Panc1 (cell line): ENCODE results near the gene GLIS1.

Experiments
- CTCF ChIP-seq: fragments of 450-650 bp; IDR thresholded peaks from 2 replicates; pipeline ENCODE4 v1.5.1; 2017; ENCODE audit warnings: mild to moderate bottlenecking
- REST ChIP-seq, 2 experiments: IDR thresholded peaks; 2 replicates each; pipeline ENCODE4 v1.6.1; 2011 to 2012; ENCODE audit warnings: low read depth in 2 of 2, control low read depth in 1 of 2, low read length in 1 of 2, mild to moderate bottlenecking in 1 of 2, moderate library complexity in 1 of 2; ENCODE audit not compliant: insufficient read depth in 1 of 2
- TCF7L2 ChIP-seq: IDR thresholded peaks from 2 replicates; pipeline ENCODE4 v1.6.1; 2011; ENCODE audit warnings: mild to moderate bottlenecking, low read depth, low read length, inconsistent platforms

- TF ChIP-seq CTCF = no peak
- TF ChIP-seq TCF7L2 = no peak
- TF ChIP-seq REST (IDR thresholded peaks at IDR 0.05; ENCODE audit: insufficient read depth in 1 of 2, low read depth in 2 of 2, low read length in 1 of 2) = no peak
Measured at GRCh38 chr1:53665996-53666395, 73.0 kb downstream of the GLIS1 start.
